Measurements from ENCODE around the gene RCE1. TPM values are rescaled to one million over a fixed set of nuclear protein-coding genes. Genes with fewer than 3 reads are reported as not detected.

The RCE1 gene
- total and polyA plus RNA-seq, 2 donors (not counting 3 experiments of a cell fraction or from before 2014, with no cell fraction given), result 26.9 to 47.4 TPM

- ChIA-PET CTCF (interaction anchor here (1.0 to 2.3 kb wide), 3 partner anchors 13 to 108 kb away, joined by 3 to 7 read pairs (median 3); partner anchors contain the start of gene PC), POLR2A (no interaction called here)
- BruUV-seq (replicated peaks), result no TSS peak
- FAIRE-seq, result no peak
- no peak overlapping the region for H3K4me2 ChIP-seq (ENCODE audit: insufficient read depth, low read length)
- H4K20me1 ChIP-seq (replicated peaks; ENCODE audit: control insufficient read depth, extremely low read depth, insufficient read depth, low read length), result no peaks in the 10 kb centered on the region
- H3K27me3 ChIP-seq (ENCODE audit: control insufficient read depth in 2 of 2, insufficient read depth in 2 of 2, low read length in 2 of 2), result no peaks in the 10 kb centered on the region
- no peaks in the 10 kb centered on the region for H3K9me1 ChIP-seq (replicated peaks; ENCODE audit: control insufficient read depth, extremely low read depth, insufficient read depth, low read length)
- no peak for DNase-seq (ENCODE audit: low read depth, low spot score)
- H3K4me3 ChIP-seq (replicated peaks in 1 of 3; ENCODE audit: insufficient read depth in 1 of 3, low read depth in 1 of 3, low read length in 3 of 3), result no peak overlapping the region
- H3K4me1 ChIP-seq (ENCODE audit: control insufficient read depth, extremely low read depth, insufficient read depth, low read length), result no peaks in the 10 kb centered on the region
- TF ChIP-seq POLR2A (IDR thresholded peaks at IDR 0.05; ENCODE audit: low read depth, low read length) (no peak), POLR2AphosphoS5 (IDR thresholded peaks at IDR 0.05; ENCODE audit: insufficient read depth, low read depth, low read length) (no peak)
- H3K9ac ChIP-seq (replicated peaks; ENCODE audit: extremely low read depth, insufficient read depth, low read length), result no peak overlapping the region
- H2AFZ ChIP-seq (ENCODE audit: low read depth, low read length), result no peak overlapping the region
- dilution Hi-C loops (cut with MboI; ENCODE audit: extremely low pct_ligation_motif_present, low sequenced_read_pairs), result no loop called here
- intact Hi-C loops (cut with micrococcal nuclease), result no loop called here
- no peak overlapping the region for H3K27ac ChIP-seq (ENCODE audit: insufficient read depth, low read depth, low read length)
- no peaks in the 10 kb centered on the region for H3K9me3 ChIP-seq (replicated peaks; ENCODE audit: control insufficient read depth, insufficient read depth, low read length)
- no peaks in the 10 kb centered on the region for H3K36me3 ChIP-seq (ENCODE audit: control insufficient read depth in 2 of 2, extremely low read depth in 1 of 2, insufficient read depth in 2 of 2, low read length in 2 of 2)
- H3K79me2 ChIP-seq (ENCODE audit: control insufficient read depth, insufficient read depth, low read length), result no peaks in the 10 kb centered on the region
Measured at GRCh38 chr11:66868082-66868725, 25.0 kb downstream of the RCE1 start.

GRCh38 chr11:66868726-66869566, 25.7 kb downstream of the RCE1 start:
- ChIA-PET POLR2A (no interaction called here), CTCF (no interaction called here)
- no peaks in the 10 kb centered on the region for H3K9me3 ChIP-seq (replicated peaks; ENCODE audit: control insufficient read depth, insufficient read depth, low read length)
- H3K4me1 ChIP-seq (ENCODE audit: control insufficient read depth, extremely low read depth, insufficient read depth, low read length), result no peaks in the 10 kb centered on the region
- no peaks in the 10 kb centered on the region for H3K36me3 ChIP-seq (ENCODE audit: control insufficient read depth in 2 of 2, extremely low read depth in 1 of 2, insufficient read depth in 2 of 2, low read length in 2 of 2)
- intact Hi-C loops (cut with micrococcal nuclease), result no loop called here
- TF ChIP-seq GATA2 (IDR thresholded peaks at IDR 0.05; ENCODE audit: insufficient read depth, insufficient read length, low read depth, low read length) (no peak), FOS (IDR thresholded peaks at IDR 0.05; ENCODE audit: borderline replicate concordance, insufficient read depth, low read length) (no peak), MAX (IDR thresholded peaks at IDR 0.05; ENCODE audit: insufficient read depth, insufficient read length) (no peak), EZH2 (IDR thresholded peaks at IDR 0.05; ENCODE audit: borderline replicate concordance, low read depth, low read length, severe bottlenecking) (no peak), POLR2A (IDR thresholded peaks at IDR 0.05; ENCODE audit: low read depth, low read length) (no peak), JUN (IDR thresholded peaks at IDR 0.05; ENCODE audit: borderline replicate concordance, insufficient read depth, insufficient read length, low read depth) (no peak), POLR2AphosphoS5 (IDR thresholded peaks at IDR 0.05; ENCODE audit: insufficient read depth, low read depth, low read length) (no peak), CTCF (IDR thresholded peaks at IDR 0.05; ENCODE audit: extremely low read depth in 1 of 2, insufficient read depth in 1 of 2, low read depth in 1 of 2, low read length in 2 of 2) (no peak), MYC (IDR thresholded peaks at IDR 0.05; ENCODE audit: low read depth, low read length) (no peak)
- DNase-seq (ENCODE audit: low read depth, low spot score), result no peak
- no peak overlapping the region for H3K9ac ChIP-seq (replicated peaks; ENCODE audit: extremely low read depth, insufficient read depth, low read length)
- H3K9me1 ChIP-seq (replicated peaks; ENCODE audit: control insufficient read depth, extremely low read depth, insufficient read depth, low read length), result no peaks in the 10 kb centered on the region
- H3K27ac ChIP-seq (ENCODE audit: insufficient read depth, low read depth, low read length), result no peak overlapping the region
- no peak overlapping the region for H3K4me3 ChIP-seq (replicated peaks in 1 of 3; ENCODE audit: insufficient read depth in 1 of 3, low read depth in 1 of 3, low read length in 3 of 3)
- H3K4me2 ChIP-seq (ENCODE audit: insufficient read depth, low read length), result no peak overlapping the region
- FAIRE-seq, result no peak
- H3K27me3 ChIP-seq (ENCODE audit: control insufficient read depth in 2 of 2, insufficient read depth in 2 of 2, low read length in 2 of 2), result no peaks in the 10 kb centered on the region
- no TSS peak for BruUV-seq (replicated peaks)
- no peaks in the 10 kb centered on the region for H4K20me1 ChIP-seq (replicated peaks; ENCODE audit: control insufficient read depth, extremely low read depth, insufficient read depth, low read length)
- dilution Hi-C loops (cut with MboI; ENCODE audit: extremely low pct_ligation_motif_present, low sequenced_read_pairs), result no loop called here
- H3K79me2 ChIP-seq (ENCODE audit: control insufficient read depth, insufficient read depth, low read length), result no peaks in the 10 kb centered on the region
- H2AFZ ChIP-seq (ENCODE audit: low read depth, low read length), result no peak overlapping the region

Data from endothelial cell of umbilical vein (primary cell).